COLO668 (cell line): Measurements from ENCODE around the gene UVRAG.
"Not testable (repeated sequence)": the region's sequence is repeated elsewhere in the genome, so short reads cannot be mapped to it uniquely, and the experiment has no call there.

Experiments used
- DNase-seq: peaks from one replicate; lab custom pipeline; 2025; ENCODE audit not compliant: unreplicated experiment; lab: John Stamatoyannopoulos, UW

The UVRAG gene

GRCh38 chr11:75910426-75911145, 95.6 kb downstream of the UVRAG start:
- no peak for DNase-seq

GRCh38 chr11:75911459-75911858, 96.4 kb downstream of the UVRAG start:
- DNase-seq = no peak

- no peak for DNase-seq
Measured at GRCh38 chr11:75913984-75914383, 99.0 kb downstream of the UVRAG start.

DNA sequence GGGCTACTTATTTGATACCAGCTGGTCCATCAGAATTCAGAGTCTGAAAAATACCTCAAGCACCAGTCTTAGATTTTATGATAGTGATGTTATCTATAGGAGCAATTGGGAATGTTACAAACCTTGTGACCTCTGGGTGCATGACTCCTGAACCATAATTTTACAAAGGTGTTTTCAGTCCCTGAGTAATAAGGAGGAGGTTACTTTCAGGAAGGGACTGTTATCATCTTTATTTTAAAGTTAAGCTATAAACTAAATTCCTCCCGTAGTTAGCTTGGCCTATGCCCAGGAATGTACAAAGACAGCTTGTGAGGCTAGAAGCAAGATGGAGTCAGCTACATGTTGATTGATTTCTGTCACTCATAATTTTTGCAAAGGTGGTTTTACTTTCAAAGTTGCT, 101.9 kb downstream of the UVRAG start:
- DNase-seq = no peak

DNA sequence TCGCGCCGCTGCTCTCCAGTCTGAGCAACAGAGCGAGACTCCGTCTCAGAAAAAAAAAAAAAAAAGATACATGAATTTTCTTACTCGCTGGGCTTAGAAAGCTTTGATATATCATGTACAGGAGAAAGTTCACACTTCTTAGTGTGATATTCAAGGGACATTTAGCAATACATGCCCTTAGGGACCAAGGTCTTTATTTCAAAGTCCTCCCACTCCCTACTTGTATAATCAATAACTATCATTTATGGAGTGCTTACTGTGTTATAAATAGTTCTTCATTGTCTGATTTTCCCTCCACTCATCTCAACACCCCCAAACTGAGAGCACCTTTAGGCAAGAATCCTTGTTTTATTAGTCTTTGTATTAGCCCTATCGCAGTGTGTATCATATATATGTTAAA, 103.3 kb downstream of the UVRAG start:
- no peak for DNase-seq

DNA sequence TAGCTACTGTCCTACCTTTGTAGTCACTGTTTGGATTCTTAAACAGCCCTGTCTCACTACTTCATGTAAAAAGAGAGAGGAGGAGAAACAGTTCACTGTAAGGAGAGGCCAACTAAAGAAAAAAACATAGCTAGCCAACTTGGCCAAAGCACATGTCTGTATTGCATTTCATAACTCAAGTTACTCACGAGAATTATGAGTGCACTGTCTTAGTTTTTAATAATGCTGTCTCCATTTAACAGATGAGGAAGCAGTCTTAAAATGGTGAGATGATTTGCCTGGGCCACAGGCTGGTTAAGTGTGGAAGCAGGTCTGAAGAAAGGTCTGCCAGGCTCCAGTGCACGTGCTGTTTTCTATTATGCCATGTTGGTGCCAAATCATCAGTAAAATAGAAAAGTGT, 104.5 kb downstream of the UVRAG start:
- no peak for DNase-seq

DNA sequence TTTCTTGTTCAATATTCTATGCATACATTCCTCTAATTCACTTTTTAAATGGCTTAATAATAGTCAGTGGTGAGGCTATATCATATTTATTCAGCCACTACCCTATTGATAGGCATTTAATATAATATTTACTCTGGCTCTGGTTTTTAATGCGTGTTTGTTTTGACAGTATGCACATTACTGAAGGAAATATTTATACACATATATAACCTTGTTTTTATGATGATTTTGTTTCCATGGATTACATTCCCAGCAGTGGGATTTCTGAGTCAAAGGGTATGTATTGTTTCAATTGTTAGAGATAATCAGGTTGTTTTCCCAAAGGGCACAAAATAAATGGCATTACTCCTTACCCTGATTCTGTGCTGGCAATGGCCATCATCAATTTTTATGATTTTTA, 105.8 kb downstream of the UVRAG start:
- DNase-seq = no peak

DNA sequence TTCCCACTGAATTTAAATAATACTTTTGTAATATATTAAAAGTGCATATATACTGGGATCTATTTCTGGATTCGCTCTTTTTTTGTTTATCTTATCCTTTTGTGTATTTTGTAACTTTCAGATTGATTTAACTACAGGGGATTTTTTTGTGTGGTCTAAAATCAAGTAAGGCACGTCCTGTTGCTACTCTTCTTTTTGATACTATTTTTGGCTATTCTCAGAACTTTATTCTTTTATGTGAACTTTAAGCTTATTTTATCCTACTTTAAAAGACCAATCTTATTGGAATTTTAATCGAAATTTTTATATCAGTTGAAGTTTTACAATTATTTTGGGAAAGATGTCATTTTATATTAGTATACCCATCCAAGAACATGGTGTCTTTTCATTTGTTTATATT, 106.8 kb downstream of the UVRAG start:
- no peak for DNase-seq

- no peak for DNase-seq
Measured at GRCh38 chr11:75924966-75925784, 110.2 kb downstream of the UVRAG start.

GRCh38 chr11:75925785-75926164, 110.8 kb downstream of the UVRAG start:
- DNase-seq = no peak

- DNase-seq = no peak
Measured at GRCh38 chr11:75929706-75930105, 114.7 kb downstream of the UVRAG start.

- DNase-seq = no peak
Measured at GRCh38 chr11:75930534-75930933, 115.5 kb downstream of the UVRAG start.

- no peak for DNase-seq
Measured at GRCh38 chr11:75931124-75931523, 116.1 kb downstream of the UVRAG start.

DNA sequence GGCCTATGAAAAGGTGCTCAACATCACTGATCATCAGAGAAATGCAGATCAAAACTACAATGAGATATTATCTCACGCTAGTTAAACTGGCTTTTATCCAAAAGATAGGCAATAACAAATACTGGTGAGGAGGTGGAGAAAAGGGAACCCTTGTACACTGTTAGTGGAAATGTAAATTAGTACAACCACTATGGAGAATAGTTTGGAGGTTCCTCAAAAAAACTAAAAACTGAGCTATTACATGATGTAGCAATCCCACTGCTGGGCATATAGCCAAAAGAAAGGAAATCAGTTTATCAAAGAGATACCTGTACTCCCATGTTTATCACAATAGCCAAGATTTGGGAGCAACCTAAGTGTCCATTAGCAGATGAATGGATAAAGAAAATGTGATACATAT, 118.7 kb downstream of the UVRAG start:
- not testable (repeated sequence) for DNase-seq

DNA sequence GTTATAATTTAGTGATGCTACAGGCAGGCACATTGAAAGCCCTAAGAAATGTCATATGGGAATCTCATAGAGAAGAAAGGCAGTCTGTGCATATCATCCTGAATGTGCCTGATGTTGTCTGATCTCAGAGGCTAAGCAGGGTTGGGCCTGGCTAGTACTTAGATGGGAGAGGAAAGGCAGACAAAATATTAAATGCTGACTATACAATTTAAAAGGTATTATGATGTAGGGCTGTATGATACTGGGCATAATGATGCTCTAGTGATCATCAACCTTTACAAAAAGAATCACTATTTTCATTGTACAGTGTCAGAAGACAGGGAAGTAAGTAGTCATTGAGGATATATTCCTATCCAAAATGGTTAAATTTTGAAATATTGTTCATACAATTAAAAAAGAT, 119.8 kb downstream of the UVRAG start:
- no peak for DNase-seq

DNA sequence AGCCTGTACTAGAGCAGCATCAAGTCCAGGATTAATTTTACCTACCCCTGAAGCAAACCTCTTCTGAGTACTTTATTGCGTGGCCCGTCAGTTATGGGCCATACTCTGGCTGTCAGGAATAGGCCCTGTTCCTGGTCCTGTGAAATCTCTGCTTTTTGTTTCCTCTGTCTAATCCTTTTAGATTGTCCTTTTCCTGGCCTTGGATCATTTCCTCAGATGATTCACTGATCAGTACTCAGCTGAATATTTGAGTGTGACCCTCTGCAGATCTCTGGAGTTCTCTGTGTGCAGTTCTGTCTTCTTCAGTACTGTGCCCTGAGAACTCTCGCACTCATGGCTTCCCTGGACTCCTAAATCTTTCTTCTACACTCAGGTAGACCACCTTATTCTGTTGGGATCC, 123.5 kb downstream of the UVRAG start:
- no peak for DNase-seq

GRCh38 chr11:75939516-75939915, 124.5 kb downstream of the UVRAG start:
- DNase-seq = no peak

GRCh38 chr11:75939992-75940391, 125.0 kb downstream of the UVRAG start:
- no peak for DNase-seq

- no peak for DNase-seq
Measured at GRCh38 chr11:75940911-75941310, 125.9 kb downstream of the UVRAG start.

GRCh38 chr11:75944515-75944914, 129.5 kb downstream of the UVRAG start:
- no peak for DNase-seq

- DNase-seq = no peak
Measured at GRCh38 chr11:75945446-75945845, 130.4 kb downstream of the UVRAG start.

DNA sequence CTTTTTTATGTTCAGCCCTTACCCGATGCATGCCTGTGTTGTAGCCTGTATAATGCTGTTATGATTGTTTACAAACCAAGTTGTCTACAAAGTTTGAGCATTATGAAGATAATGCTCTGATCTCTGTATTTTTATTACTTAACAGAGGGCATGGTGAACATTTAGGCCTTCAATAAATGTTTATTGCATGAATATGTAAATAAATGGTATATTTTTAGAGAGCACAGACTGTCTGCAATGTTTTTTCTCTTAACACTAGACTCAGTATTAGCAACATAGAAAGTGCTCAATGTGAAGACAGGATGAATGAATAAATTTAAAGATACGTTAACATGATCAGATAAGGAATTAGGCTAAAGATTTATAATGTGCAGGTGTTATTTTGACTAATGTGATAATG, 130.9 kb downstream of the UVRAG start:
- no peak for DNase-seq
